K562 (cell line): Measurements from ENCODE around the gene CSH1. TPM values are rescaled to one million over a fixed set of nuclear protein-coding genes. Genes with fewer than 3 reads are reported as not detected.
A peak's percentile ranks its signal among the peaks of the same experiment; 100 is the strongest.

ENCODE experiments used
- FOXM1 ChIP-seq, 2 experiments: fragments of 450-650 bp in 1 of 2; sonication (generic) in 1 of 2; formaldehyde crosslinking in 1 of 2; IDR thresholded peaks; 2 replicates each; pipeline versions ENCODE4 v1.6.1 to v1.9.0; 2017 to 2022; ENCODE audit warnings: low read depth in 2 of 2, mild to moderate bottlenecking in 2 of 2, missing genetic modification reagents in 1 of 2, moderate library complexity in 1 of 2
- NBN ChIP-seq: fragments of 450-650 bp; IDR thresholded peaks from 2 replicates; pipeline ENCODE4 v1.6.1; 2016; ENCODE audit warnings: low read depth, mild to moderate bottlenecking
- REST ChIP-seq, 2 experiments: fragments of 450-650 bp; formaldehyde crosslinking in 1 of 2; IDR thresholded peaks; 2 replicates each; pipeline versions ENCODE4 v1.4.0 to v1.6.1; 2014 to 2020; ENCODE audit warnings: mild to moderate bottlenecking in 2 of 2, borderline replicate concordance in 1 of 2, low read depth in 1 of 2
- ZBTB40 ChIP-seq, 2 experiments: fragments of 450-650 bp in 1 of 2; sonication (generic) in 1 of 2; formaldehyde crosslinking in 1 of 2; IDR thresholded peaks; 2 replicates each; pipeline versions ENCODE4 v1.7.1 to v1.9.0; 2016 to 2022; ENCODE audit warnings: inconsistent platforms in 1 of 2, mild to moderate bottlenecking in 1 of 2, missing genetic modification reagents in 1 of 2
- ZNF217 ChIP-seq: sonication (generic); formaldehyde crosslinking; IDR thresholded peaks from 2 replicates; pipeline ENCODE4 v1.8.0; 2022; ENCODE audit warnings: mild to moderate bottlenecking, missing genetic modification reagents
- polyA plus RNA-seq, 8 experiments: library from polyadenylated mRNA; depleted of rRNA in 4 of 8; stranded (reverse) in 5 of 8; unstranded in 3 of 8; fragments of >200 nt; fragmentation: Nextera tagmentation in 2 of 8; fragmentation: Illumina TruSeq in 1 of 8; extraction: Ambion mirVana in 2 of 8; extraction: Trizol in 1 of 8; gene quantifications; 2 replicates each; pipeline versions ENCODE4 v1.2.1 to v1.2.3, GENCODE V29; 2011 to 2014; ENCODE audit warnings: inconsistent platforms in 1 of 8, missing spikeins in 1 of 8
- total RNA-seq, 7 experiments: library from RNA; depleted of rRNA in 6 of 7; stranded (reverse); fragments of >200 nt in 6 of 7; fragmentation: Illumina TruSeq in 2 of 7; extraction: Trizol in 2 of 7; gene quantifications; 2 replicates each; pipeline versions ENCODE4 v1.2.1 to v1.2.3, GENCODE V29; 2011 to 2021; ENCODE audit warnings: low replicate concordance in 1 of 7
- TF ChIP-seq, protein P1 (sequence below): fragments of 250-450 bp; sonication (Bioruptor Pico); IDR thresholded peaks from 2 replicates; pipeline ENCODE4 v1.8.0; 2021; ENCODE audit warnings: borderline replicate concordance, mild to moderate bottlenecking, moderate library complexity; ENCODE audit not compliant: poor library complexity, severe bottlenecking

CSH1 gene
- total and polyA plus RNA-seq, 9 of the 15 experiments (the other 6 are each of a cell fraction or from before 2014, with no cell fraction given): not detected

DNA sequence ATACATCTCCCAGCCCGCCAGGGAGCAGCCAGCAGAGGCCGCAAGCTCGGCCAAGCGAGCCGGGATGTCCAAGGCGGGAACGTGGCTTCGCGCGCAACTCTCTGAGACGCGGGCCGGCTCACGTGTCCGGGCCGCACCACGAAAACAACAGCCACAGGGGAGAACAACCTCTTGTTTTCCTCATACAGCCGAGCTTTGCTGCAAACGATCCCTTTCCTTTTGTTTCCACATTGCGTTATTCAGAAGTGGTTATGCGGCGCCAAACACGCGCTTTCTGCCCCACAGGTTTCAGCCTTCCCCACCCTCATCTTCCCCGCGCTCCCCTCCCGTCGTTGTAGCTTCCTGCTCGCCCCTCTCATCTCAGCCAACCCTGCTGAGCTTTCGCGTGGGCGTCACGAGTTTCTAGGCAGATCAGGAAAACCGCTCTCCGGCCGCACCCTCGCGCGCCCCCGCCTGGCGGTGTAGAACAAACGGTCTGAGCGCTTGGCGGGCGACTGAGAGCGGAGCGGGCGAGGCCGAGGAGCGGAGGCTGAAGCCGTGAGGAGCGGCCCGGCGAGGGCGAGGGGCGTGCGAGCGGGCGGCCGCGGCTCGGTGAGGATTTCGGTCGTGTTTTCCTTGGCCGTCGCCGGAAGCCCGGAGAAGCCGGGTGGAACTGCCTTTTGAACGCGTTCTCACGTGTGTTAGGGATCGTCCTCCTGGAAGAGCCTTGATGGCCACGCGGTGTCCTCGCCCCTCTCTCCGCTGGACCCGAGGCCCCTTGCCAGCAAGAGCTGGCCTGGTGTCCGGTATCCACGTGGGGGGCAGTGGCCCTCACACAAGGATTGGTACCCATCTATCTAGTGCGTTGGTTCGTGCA lies 47.3 kb downstream of the CSH1 start (continued):
- TF ChIP-seq REST (IDR thresholded peaks at IDR 0.05; ENCODE audit: borderline replicate concordance) (peak; percentile 50; the same call in 1 of the 2 replicates), REST (CRISPR knock-in tag; IDR thresholded peaks at IDR 0.05; ENCODE audit: low read depth) (0 out of 2 replicates have a peak, but pooled peaks have one; percentile 23), ZBTB40 (IDR thresholded peaks at IDR 0.05) (peak; percentile 55), ZBTB40 (CRISPR knock-in tag; IDR thresholded peaks at IDR 0.05) (no peak; the same call in 1 of the 2 replicates), NBN (peak; percentile 91), ZNF217 (CRISPR knock-in tag) (no peak), FOXM1 (IDR thresholded peaks at IDR 0.05; ENCODE audit: low read depth) (peak; percentile 94), FOXM1 (CRISPR knock-in tag; IDR thresholded peaks at IDR 0.05; ENCODE audit: low read depth) (no peak; the same call in 1 of the 2 replicates)
- TF ChIP-seq, protein P1, sequence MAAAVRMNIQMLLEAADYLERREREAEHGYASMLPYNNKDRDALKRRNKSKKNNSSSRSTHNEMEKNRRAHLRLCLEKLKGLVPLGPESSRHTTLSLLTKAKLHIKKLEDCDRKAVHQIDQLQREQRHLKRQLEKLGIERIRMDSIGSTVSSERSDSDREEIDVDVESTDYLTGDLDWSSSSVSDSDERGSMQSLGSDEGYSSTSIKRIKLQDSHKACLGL (CRISPR knock-in tag): no peak
